ENCODE measurements around the gene GMPPA. TPM values are rescaled to one million over a fixed set of nuclear protein-coding genes. Genes with fewer than 3 reads are reported as not detected.

Gene GMPPA
- total and polyA plus RNA-seq, 4 donors, result 20.2 to 59.4 (median 43.4) TPM

GRCh38 chr2:219553463-219553963 is 54.8 kb downstream of the GMPPA start (continued):
- TF ChIP-seq REST (IDR thresholded peaks at IDR 0.05), result no peak
- TF ChIP-seq HNF4G (IDR thresholded peaks at IDR 0.05), result no peak
- no peak for TF ChIP-seq EGR1 (IDR thresholded peaks at IDR 0.05; ENCODE audit: low read depth in 2 of 2)
- TF ChIP-seq, protein P1, sequence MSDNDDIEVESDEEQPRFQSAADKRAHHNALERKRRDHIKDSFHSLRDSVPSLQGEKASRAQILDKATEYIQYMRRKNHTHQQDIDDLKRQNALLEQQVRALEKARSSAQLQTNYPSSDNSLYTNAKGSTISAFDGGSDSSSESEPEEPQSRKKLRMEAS (IDR thresholded peaks at IDR 0.05), result no peak
- TF ChIP-seq SP1 (IDR thresholded peaks at IDR 0.05), result no peak
- TF ChIP-seq HNF4A (conservative IDR thresholded peaks at IDR 0.05), result no peak

GRCh38 chr2:219554350-219554749 is 55.7 kb downstream of the GMPPA start:
- H3K9me3 ChIP-seq (ENCODE audit: control insufficient read depth in 4 of 4, low read length in 3 of 4), result no peaks in the 10 kb centered on the region
- H3K9ac ChIP-seq (ENCODE audit: low read depth in 1 of 2, low read length in 2 of 2), result no peak overlapping the region
- DNase-seq (ENCODE audit: low spot score), result no peak
- peaks cover 5 to 15% (median 12%) of the 10 kb centered on the region in 4 donors for H3K4me1 ChIP-seq (ENCODE audit: control insufficient read depth in 4 of 4, insufficient read depth in 4 of 4, low read length in 3 of 4)
- TF ChIP-seq FOXA1 (IDR thresholded peaks at IDR 0.05), result no peak
- TF ChIP-seq, protein P2, sequence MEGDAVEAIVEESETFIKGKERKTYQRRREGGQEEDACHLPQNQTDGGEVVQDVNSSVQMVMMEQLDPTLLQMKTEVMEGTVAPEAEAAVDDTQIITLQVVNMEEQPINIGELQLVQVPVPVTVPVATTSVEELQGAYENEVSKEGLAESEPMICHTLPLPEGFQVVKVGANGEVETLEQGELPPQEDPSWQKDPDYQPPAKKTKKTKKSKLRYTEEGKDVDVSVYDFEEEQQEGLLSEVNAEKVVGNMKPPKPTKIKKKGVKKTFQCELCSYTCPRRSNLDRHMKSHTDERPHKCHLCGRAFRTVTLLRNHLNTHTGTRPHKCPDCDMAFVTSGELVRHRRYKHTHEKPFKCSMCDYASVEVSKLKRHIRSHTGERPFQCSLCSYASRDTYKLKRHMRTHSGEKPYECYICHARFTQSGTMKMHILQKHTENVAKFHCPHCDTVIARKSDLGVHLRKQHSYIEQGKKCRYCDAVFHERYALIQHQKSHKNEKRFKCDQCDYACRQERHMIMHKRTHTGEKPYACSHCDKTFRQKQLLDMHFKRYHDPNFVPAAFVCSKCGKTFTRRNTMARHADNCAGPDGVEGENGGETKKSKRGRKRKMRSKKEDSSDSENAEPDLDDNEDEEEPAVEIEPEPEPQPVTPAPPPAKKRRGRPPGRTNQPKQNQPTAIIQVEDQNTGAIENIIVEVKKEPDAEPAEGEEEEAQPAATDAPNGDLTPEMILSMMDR (IDR thresholded peaks at IDR 0.05; ENCODE audit: low read depth, low read length, missing input control), result no peak
- no peak for TF ChIP-seq HNF4A (conservative IDR thresholded peaks at IDR 0.05)
- TF ChIP-seq NR2F2 (IDR thresholded peaks at IDR 0.05), result no peak
- TF ChIP-seq SP1 (IDR thresholded peaks at IDR 0.05), result no peak
- TF ChIP-seq, protein P1 (IDR thresholded peaks at IDR 0.05), result no peak
- no peak for TF ChIP-seq GABPA (IDR thresholded peaks at IDR 0.05 in 1 of 2, conservative IDR thresholded peaks at IDR 0.05 in 1 of 2)
- 96% methylated on average over 15 of the region's 15 CpGs for WGBS
- no peak overlapping the region for H3K27ac ChIP-seq (ENCODE audit: low read depth in 1 of 2, low read length in 2 of 2)
- H3K36me3 ChIP-seq (ENCODE audit: control insufficient read depth in 4 of 4, insufficient read depth in 3 of 4, low read depth in 1 of 4, low read length in 3 of 4), result no peaks in the 10 kb centered on the region
- peaks cover 0 to 7% (median 0%) of the 10 kb centered on the region in 4 donors for H3K27me3 ChIP-seq (ENCODE audit: control insufficient read depth in 4 of 4, insufficient read depth in 4 of 4, low read length in 3 of 4)
- H3K4me3 ChIP-seq (ENCODE audit: low read depth in 1 of 3, low read length in 3 of 3), result no peak overlapping the region

- no peak overlapping the region for H3K27ac ChIP-seq (ENCODE audit: low read depth in 1 of 2, low read length in 2 of 2)
- H3K27me3 ChIP-seq (ENCODE audit: control insufficient read depth in 4 of 4, insufficient read depth in 4 of 4, low read length in 3 of 4), result peaks cover 0 to 7% (median 0%) of the 10 kb centered on the region in 4 donors
- H3K4me3 ChIP-seq (ENCODE audit: low read depth in 1 of 3, low read length in 3 of 3), result no peak overlapping the region
- peaks cover 5 to 15% (median 12%) of the 10 kb centered on the region in 4 donors for H3K4me1 ChIP-seq (ENCODE audit: control insufficient read depth in 4 of 4, insufficient read depth in 4 of 4, low read length in 3 of 4)
- no peak overlapping the region for H3K9ac ChIP-seq (ENCODE audit: low read depth in 1 of 2, low read length in 2 of 2)
- DNase-seq (ENCODE audit: low spot score), result no peak
- no peaks in the 10 kb centered on the region for H3K36me3 ChIP-seq (ENCODE audit: control insufficient read depth in 4 of 4, insufficient read depth in 3 of 4, low read depth in 1 of 4, low read length in 3 of 4)
- H3K9me3 ChIP-seq (ENCODE audit: control insufficient read depth in 4 of 4, low read length in 3 of 4), result no peaks in the 10 kb centered on the region
- WGBS, result 97% methylated on average over 20 of the region's 20 CpGs
- TF ChIP-seq SP1 (IDR thresholded peaks at IDR 0.05) (no peak), HNF4A (conservative IDR thresholded peaks at IDR 0.05) (no peak), HNF4G (IDR thresholded peaks at IDR 0.05) (no peak), REST (IDR thresholded peaks at IDR 0.05) (no peak), RAD21 (IDR thresholded peaks at IDR 0.05) (no peak), FOXA1 (IDR thresholded peaks at IDR 0.05) (no peak), TAF1 (conservative IDR thresholded peaks at IDR 0.05) (no peak), NR2F2 (IDR thresholded peaks at IDR 0.05) (no peak)
- TF ChIP-seq, protein P3, sequence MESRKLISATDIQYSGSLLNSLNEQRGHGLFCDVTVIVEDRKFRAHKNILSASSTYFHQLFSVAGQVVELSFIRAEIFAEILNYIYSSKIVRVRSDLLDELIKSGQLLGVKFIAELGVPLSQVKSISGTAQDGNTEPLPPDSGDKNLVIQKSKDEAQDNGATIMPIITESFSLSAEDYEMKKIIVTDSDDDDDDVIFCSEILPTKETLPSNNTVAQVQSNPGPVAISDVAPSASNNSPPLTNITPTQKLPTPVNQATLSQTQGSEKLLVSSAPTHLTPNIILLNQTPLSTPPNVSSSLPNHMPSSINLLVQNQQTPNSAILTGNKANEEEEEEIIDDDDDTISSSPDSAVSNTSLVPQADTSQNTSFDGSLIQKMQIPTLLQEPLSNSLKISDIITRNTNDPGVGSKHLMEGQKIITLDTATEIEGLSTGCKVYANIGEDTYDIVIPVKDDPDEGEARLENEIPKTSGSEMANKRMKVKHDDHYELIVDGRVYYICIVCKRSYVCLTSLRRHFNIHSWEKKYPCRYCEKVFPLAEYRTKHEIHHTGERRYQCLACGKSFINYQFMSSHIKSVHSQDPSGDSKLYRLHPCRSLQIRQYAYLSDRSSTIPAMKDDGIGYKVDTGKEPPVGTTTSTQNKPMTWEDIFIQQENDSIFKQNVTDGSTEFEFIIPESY (IDR thresholded peaks at IDR 0.05), result no peak
- TF ChIP-seq, protein P1 (IDR thresholded peaks at IDR 0.05), result no peak
Observed at GRCh38 chr2:219555956-219556355, 57.3 kb downstream of the GMPPA start.

All from liver (tissue), 9 donors.